Suprapubic skin (tissue), 3 donors: ENCODE results near the gene GIMAP6.

Experiments used
- CTCF ChIP-seq, 2 donors: fragments of 200-600 bp in 1 of 2; fragments of 450-650 bp in 1 of 2; sonication (generic) in 1 of 2; IDR thresholded peaks; one replicate each; pipeline ENCODE4 v1.5.1; 2016 to 2019; ENCODE audit warnings: antibody characterized with exemption in 2 of 2, mild to moderate bottlenecking in 1 of 2, moderate library complexity in 1 of 2
- POLR2AphosphoS5 ChIP-seq, 3 donors: sonication (generic); formaldehyde crosslinking; IDR thresholded peaks; one replicate each; pipeline ENCODE4 v1.6.1; 2017; ENCODE audit warnings: antibody characterized with exemption in 3 of 3

GRCh38 chr7:150675714-150676113, 43.5 kb upstream of the GIMAP6 start:
- TF ChIP-seq POLR2AphosphoS5 (IDR thresholded peaks at IDR 0.05): no peak
- no peak for TF ChIP-seq CTCF (IDR thresholded peaks at IDR 0.05)
